ENCODE measurements around the gene CTBP2.

CTBP2 gene

GRCh38 chr10:124955243-124955642 is 205.1 kb downstream of the CTBP2 start:
- Mint-ChIP-seq H3K9me3 (no peaks in the 10 kb centered on the region), H3K4me3 (no peak overlapping the region), H3K27me3 (ENCODE audit: low read depth) (no peaks in the 10 kb centered on the region), H3K4me1 (peaks cover 26% of the 10 kb centered on the region), H3K27ac (no peak overlapping the region), H3K36me3 (ENCODE audit: low read depth) (peaks cover 11% of the 10 kb centered on the region)
- TF ChIP-seq CTCF (IDR thresholded peaks at IDR 0.05; ENCODE audit: unreplicated experiment in 3 of 3): no peak

GRCh38 chr10:124953421-124953820 is 206.9 kb downstream of the CTBP2 start:
- Mint-ChIP-seq H3K9me3 (no peaks in the 10 kb centered on the region), H3K27me3 (ENCODE audit: low read depth) (no peaks in the 10 kb centered on the region), H3K4me3 (peak overlapping the region in 1 of 3 experiments; percentile 8), H3K36me3 (ENCODE audit: low read depth) (peaks cover 25% of the 10 kb centered on the region), H3K4me1 (peaks cover 26% of the 10 kb centered on the region), H3K27ac (peak overlapping the region; percentile 42 to 64 (median 57))
- TF ChIP-seq CTCF (IDR thresholded peaks at IDR 0.05; ENCODE audit: unreplicated experiment in 3 of 3): no peak

- Mint-ChIP-seq H3K27me3 (ENCODE audit: low read depth) (no peaks in the 10 kb centered on the region), H3K27ac (peak overlapping the region in 1 of 3 experiments; percentile 24), H3K4me3 (no peak overlapping the region), H3K36me3 (ENCODE audit: low read depth) (peaks cover 35% of the 10 kb centered on the region), H3K4me1 (peaks cover 31% of the 10 kb centered on the region), H3K9me3 (no peaks in the 10 kb centered on the region)
- no peak for TF ChIP-seq CTCF (IDR thresholded peaks at IDR 0.05; ENCODE audit: unreplicated experiment in 3 of 3)
These were observed 208.2 kb downstream of the CTBP2 start for GRCh38 chr10:124952123-124952522.

GRCh38 chr10:124949543-124949942 is 210.8 kb downstream of the CTBP2 start:
- peaks cover 35% of the 10 kb centered on the region for H3K36me3 Mint-ChIP-seq (ENCODE audit: low read depth)
- H3K4me1 Mint-ChIP-seq: peaks cover 24% of the 10 kb centered on the region

GRCh38 chr10:124946945-124947344 is 213.4 kb downstream of the CTBP2 start:
- no peaks in the 10 kb centered on the region for H3K9me3 Mint-ChIP-seq
- no peak overlapping the region for H3K4me3 Mint-ChIP-seq
- peaks cover 36% of the 10 kb centered on the region for H3K36me3 Mint-ChIP-seq (ENCODE audit: low read depth)
- peaks cover 37% of the 10 kb centered on the region for H3K4me1 Mint-ChIP-seq
- peak overlapping the region in 2 of 3 experiments; percentile 4 to 52 for H3K27ac Mint-ChIP-seq
- no peak for TF ChIP-seq CTCF (IDR thresholded peaks at IDR 0.05; ENCODE audit: unreplicated experiment in 3 of 3)
- no peaks in the 10 kb centered on the region for H3K27me3 Mint-ChIP-seq (ENCODE audit: low read depth)

More at GRCh38 chr10:124949543-124949942, 210.8 kb downstream of the CTBP2 start:
- TF ChIP-seq CTCF (IDR thresholded peaks at IDR 0.05; ENCODE audit: unreplicated experiment in 3 of 3): no peak
- Mint-ChIP-seq H3K27ac (no peak overlapping the region), H3K9me3 (no peaks in the 10 kb centered on the region), H3K4me3 (no peak overlapping the region), H3K27me3 (ENCODE audit: low read depth) (no peaks in the 10 kb centered on the region)

GRCh38 chr10:124944982-124945381 is 215.4 kb downstream of the CTBP2 start:
- peaks cover 35% of the 10 kb centered on the region for H3K36me3 Mint-ChIP-seq (ENCODE audit: low read depth)
- H3K27ac Mint-ChIP-seq: peak overlapping the region in 1 of 3 experiments; percentile 59
- H3K27me3 Mint-ChIP-seq (ENCODE audit: low read depth): no peaks in the 10 kb centered on the region
- H3K4me3 Mint-ChIP-seq: no peak overlapping the region
- H3K9me3 Mint-ChIP-seq: no peaks in the 10 kb centered on the region
- no peak for TF ChIP-seq CTCF (IDR thresholded peaks at IDR 0.05; ENCODE audit: unreplicated experiment in 3 of 3)
- H3K4me1 Mint-ChIP-seq: peaks cover 46% of the 10 kb centered on the region
